ENCODE data around the gene XPO4. TPM values are rescaled to one million over a fixed set of nuclear protein-coding genes. Genes with fewer than 3 reads are reported as not detected.
"Not testable (repeated sequence)": the region's sequence is repeated elsewhere in the genome, so short reads cannot be mapped to it uniquely, and the experiment has no call there.

XPO4 gene
- total RNA-seq, 1 donor: 35.1 TPM

DNA sequence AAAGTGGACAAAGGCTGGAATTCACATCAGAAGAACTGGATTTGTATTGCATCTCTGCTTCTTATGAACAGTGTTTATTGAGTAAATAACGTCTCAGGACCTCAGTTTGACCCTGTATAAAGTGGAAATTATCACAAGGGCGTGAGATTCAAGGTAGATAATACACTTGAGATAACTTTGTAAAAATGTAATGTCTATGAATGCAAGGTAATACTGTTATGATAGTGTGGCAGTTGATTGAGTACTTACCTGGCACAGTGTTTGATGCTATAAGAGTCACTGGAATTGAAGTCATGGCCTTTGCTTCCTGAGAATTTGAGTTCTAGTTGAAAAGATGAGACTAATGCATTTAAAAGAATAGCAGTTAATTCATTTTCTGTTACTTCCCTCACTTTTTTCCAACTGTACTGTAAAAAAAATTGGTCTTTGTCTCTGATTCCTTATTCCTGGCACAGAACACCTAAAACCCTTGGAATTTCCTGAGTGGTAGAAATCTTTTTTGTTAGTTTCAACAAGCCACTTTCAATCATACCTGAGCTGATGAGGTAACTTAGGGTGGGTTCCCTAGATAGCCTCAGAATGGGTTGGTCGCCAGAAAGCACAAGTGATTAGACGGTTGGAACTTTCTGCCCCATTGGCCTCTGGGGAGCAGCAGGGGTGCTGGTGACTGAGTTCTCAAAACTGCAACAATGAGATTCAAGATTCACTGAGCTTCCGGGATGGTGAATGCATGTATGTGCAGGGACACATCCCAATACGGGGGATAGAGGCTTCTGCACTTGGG, 6.4 kb upstream of the XPO4 start:
- H3K4me3 ChIP-seq (ENCODE audit: low read length): no peak overlapping the region
- H3K27me3 ChIP-seq (ENCODE audit: insufficient read depth, low read length): no peaks in the 10 kb centered on the region
- H3K9me3 ChIP-seq (ENCODE audit: low read depth, low read length): no peaks in the 10 kb centered on the region
- H3K4me1 ChIP-seq (ENCODE audit: insufficient read depth, low read length): no peaks in the 10 kb centered on the region

DNA sequence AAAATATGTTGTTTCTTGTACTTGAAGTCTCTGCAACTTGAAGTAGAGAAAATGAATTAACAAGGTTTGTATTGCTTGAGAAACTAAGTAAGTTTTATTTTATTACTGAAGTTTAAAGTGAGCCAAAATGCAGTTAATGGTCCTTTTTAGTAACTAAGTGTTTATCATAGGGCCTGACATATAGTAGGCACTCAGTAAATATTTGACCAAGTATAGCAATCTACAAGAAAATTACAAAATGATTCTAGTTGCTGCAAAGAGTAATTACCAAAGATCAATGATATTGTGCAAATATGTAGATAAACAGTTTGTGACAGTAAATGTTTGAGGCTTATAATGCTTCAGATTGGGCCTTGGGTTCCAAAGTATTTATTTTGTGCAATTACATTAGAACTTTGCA, 2.4 kb upstream of the XPO4 start:
- no peaks in the 10 kb centered on the region for H3K9me3 ChIP-seq (ENCODE audit: low read depth, low read length)
- peaks cover 11% of the 10 kb centered on the region for H3K4me1 ChIP-seq (ENCODE audit: insufficient read depth, low read length)
- H3K27me3 ChIP-seq (ENCODE audit: insufficient read depth, low read length): no peaks in the 10 kb centered on the region
- H3K4me3 ChIP-seq (ENCODE audit: low read length): no peak overlapping the region

DNA sequence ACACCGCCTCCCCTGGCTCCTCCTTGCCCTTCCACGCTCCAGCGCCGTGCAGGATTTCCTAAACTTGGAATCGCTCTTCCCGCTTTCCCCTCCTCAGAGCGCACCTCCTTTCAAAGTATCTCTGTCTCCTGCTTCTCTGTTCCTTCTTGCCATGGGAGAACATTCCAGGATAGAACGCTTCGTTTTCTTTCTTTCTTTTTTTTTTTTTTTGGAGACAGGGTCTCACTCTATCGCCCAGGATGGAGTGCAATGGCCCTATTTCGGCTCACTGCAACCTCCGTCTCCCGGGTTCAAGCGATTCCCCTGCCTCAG, 574 bp upstream of the XPO4 start:
- no peaks in the 10 kb centered on the region for H3K9me3 ChIP-seq (ENCODE audit: low read depth, low read length)
- H3K27me3 ChIP-seq (ENCODE audit: insufficient read depth, low read length): no peaks in the 10 kb centered on the region
- H3K4me1 ChIP-seq (ENCODE audit: insufficient read depth, low read length): peaks cover 14% of the 10 kb centered on the region
- peak overlapping the region; percentile 83 for H3K4me3 ChIP-seq (ENCODE audit: low read length)

DNA sequence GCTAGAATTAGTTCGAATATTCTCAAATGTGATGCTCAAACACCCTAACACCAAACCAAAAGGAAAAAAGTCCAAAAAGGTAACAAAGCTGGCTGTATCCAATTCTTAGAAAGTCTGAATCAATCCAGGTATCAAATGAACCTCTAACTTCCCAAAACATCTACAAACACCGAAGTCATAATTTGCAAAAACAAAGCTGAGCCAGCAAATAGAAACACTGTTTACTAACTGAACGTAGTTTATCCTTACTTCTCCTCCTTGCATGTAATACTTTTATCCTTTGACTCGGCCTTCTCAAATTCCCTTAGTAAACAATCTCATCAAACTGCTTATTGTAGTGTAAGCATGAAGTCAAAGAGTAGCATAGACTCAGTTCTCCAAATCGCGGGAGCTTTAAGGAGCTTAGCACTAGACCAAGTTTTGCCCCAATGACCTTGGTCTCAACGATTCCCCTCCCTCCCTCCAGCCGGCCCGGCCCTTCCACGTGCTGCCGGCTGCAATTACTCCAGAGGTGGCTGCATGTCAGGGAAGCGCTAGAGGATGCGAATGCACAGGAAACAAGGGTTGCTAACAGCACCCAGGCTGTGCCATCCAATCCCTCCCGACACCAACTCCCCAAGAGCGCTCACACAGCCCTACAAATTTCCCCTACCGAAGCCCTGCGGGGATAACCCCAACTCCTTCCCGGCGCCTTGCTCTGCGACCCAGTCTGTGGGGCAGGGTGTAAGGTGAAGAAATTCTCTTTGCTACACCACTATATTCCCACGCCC, 693 bp downstream of the XPO4 start:
- Histone ChIP-seq H3K4me3 (ENCODE audit: low read length) (peak overlapping the region; percentile 83), H3K4me1 (ENCODE audit: insufficient read depth, low read length) (peaks cover 14% of the 10 kb centered on the region), H3K27me3 (ENCODE audit: insufficient read depth, low read length) (no peaks in the 10 kb centered on the region), H3K9me3 (ENCODE audit: low read depth, low read length) (no peaks in the 10 kb centered on the region)

DNA sequence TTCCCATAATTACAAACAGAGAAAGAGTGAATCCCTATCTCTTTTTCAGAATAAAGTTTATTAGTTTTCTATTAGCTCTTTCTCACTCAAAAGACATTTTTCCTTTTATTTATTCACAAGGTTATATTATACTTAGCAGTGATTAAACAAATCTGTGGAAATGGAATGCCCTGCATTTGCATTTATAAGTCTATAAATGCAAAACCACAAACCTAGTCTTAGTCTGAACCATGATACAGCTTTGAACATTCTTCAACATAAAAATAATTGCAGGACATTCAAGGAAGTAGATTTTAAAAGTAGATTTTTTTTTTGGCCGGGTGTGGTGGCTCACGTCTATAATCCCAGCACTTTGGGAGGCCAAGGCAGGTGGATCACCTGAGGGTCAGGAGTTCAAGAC, 8.3 kb downstream of the XPO4 start:
- Histone ChIP-seq H3K4me1 (ENCODE audit: insufficient read depth, low read length) (peaks cover 16% of the 10 kb centered on the region), H3K9me3 (ENCODE audit: low read depth, low read length) (no peaks in the 10 kb centered on the region), H3K27me3 (ENCODE audit: insufficient read depth, low read length) (no peaks in the 10 kb centered on the region), H3K4me3 (ENCODE audit: low read length) (no peak overlapping the region)

DNA sequence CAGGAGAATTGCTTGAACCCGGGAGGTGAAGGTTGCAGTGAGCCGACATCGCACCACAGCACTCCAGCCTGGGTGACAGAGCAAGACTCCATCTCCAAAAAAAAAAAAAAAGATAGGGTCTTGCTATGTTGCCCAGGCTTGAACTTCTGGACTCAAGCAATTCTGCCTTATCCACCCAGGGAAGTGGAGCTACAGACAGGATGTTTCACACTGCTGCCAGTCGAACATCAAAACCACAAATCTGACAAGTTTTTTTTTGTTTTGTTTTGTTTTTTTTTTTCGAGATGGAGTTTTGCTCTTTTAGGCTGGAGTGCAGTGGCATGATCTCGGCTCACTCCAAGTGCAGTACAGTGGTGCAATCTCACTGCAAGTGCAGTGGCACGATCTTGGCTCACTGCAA, 10.8 kb downstream of the XPO4 start:
- Histone ChIP-seq H3K4me1 (ENCODE audit: insufficient read depth, low read length) (peaks cover 14% of the 10 kb centered on the region), H3K4me3 (ENCODE audit: low read length) (no peak overlapping the region), H3K27me3 (ENCODE audit: insufficient read depth, low read length) (no peaks in the 10 kb centered on the region), H3K9me3 (ENCODE audit: low read depth, low read length) (no peaks in the 10 kb centered on the region)

DNA sequence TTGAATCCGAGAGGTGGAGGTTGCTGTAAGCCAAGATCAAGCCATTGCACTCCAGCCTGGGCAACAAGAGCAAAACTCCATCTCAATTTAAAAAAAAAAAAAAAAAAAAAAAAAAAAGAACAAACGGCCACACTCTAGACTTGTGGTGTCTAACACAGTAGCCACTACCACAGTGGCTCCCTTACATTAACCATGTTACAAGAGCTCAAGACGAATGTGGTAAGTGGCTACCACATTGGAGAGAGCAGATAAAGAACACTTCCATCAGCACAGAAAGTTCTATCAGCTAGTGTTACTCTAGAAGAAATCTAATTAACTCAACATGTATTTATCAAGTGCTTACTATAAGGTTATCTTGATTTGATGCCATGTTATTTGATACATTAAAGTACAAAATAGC, 11.5 kb downstream of the XPO4 start:
- H3K27me3 ChIP-seq (ENCODE audit: insufficient read depth, low read length): no peaks in the 10 kb centered on the region
- no peaks in the 10 kb centered on the region for H3K9me3 ChIP-seq (ENCODE audit: low read depth, low read length)
- no peak overlapping the region for H3K4me3 ChIP-seq (ENCODE audit: low read length)
- peaks cover 14% of the 10 kb centered on the region for H3K4me1 ChIP-seq (ENCODE audit: insufficient read depth, low read length)

DNA sequence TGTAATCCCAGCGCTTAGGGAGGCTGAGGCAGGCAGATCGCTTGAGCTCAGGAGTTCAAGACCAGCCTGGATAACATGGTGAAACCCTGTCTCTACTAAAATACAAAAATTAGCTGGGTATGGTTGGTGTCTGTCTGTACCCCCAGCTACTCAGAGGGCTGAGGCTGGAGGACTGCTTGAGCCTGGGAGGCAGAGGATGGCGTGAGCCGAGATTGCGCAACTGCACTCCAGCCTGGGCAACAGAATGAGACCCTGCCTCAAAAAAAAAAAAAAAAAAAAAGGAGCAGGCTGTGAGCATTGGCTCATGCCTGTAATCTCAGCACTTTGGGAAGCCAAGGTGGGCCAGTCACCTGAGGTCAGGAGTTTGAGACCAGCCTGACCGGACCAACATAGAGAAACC, 12.0 kb downstream of the XPO4 start:
- H3K4me1 ChIP-seq (ENCODE audit: insufficient read depth, low read length): peaks cover 14% of the 10 kb centered on the region
- not testable (repeated sequence) for H3K4me3 ChIP-seq (ENCODE audit: low read length); H3K27me3 ChIP-seq (ENCODE audit: insufficient read depth, low read length); H3K9me3 ChIP-seq (ENCODE audit: low read depth, low read length)

DNA sequence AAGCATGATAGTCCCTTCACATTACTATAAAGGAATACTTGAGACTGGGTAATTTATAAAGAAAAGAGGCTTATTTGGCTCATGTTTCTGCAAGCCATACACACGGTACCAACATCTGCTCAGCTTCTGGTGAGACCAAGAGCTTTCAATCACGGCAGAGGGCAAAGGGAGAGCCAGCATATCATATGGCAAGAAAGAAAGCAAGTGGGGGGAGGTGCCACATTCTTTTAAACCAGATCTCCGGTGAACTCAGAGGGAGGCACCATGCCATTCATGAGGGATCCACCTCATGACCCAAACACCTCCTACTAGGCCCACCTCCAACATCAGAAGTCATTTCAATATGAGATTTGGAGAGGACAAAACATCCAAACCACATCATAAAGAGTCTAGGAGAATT, 20.3 kb downstream of the XPO4 start:
- H3K9me3 ChIP-seq (ENCODE audit: low read depth, low read length): no peaks in the 10 kb centered on the region
- H3K4me3 ChIP-seq (ENCODE audit: low read length): no peak overlapping the region
- peaks cover 9% of the 10 kb centered on the region for H3K4me1 ChIP-seq (ENCODE audit: insufficient read depth, low read length)
- H3K27me3 ChIP-seq (ENCODE audit: insufficient read depth, low read length): no peaks in the 10 kb centered on the region

DNA sequence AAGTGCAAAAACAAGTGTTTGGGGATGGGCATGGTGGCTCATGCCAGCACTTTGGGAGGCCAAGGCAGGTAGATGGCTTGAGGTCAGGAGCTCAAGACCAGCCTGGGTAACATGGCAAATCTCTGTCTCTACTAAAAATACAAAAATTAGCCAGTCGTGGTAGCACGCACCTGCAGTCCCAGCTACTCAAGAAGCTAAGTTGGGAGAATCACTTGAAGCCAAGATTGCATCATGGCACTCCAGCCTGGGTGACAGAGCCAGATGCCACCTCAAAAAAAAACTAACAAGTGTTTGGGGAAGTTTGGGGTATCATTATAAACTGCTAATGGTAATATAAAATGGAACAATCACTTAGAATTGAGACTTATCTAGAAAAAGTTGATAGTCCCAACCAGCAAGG, 24.6 kb downstream of the XPO4 start:
- Histone ChIP-seq H3K4me1 (ENCODE audit: insufficient read depth, low read length) (peaks cover 9% of the 10 kb centered on the region), H3K4me3 (ENCODE audit: low read length) (no peak overlapping the region), H3K9me3 (ENCODE audit: low read depth, low read length) (no peaks in the 10 kb centered on the region), H3K27me3 (ENCODE audit: insufficient read depth, low read length) (no peaks in the 10 kb centered on the region)

DNA sequence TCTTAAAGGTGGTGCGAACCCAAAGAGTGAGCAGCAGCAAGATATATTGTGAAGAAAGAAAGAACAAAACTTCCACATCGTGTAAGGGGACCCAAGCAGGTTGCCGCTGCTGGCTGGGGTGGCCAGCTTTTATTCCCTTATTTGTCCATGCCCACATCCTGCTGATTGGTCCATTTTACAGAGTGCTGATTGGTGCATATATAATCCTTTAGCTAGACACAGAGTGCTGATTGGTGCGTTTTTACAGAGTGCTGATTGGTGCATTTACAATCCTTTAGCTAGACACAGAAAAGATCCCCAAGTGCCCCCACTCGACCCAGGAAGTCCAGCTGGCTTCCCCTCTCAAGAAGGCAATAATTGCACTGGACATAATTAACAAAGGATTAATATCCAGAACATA, 25.7 kb downstream of the XPO4 start:
- not testable (repeated sequence) for H3K4me3 ChIP-seq (ENCODE audit: low read length); H3K27me3 ChIP-seq (ENCODE audit: insufficient read depth, low read length); H3K4me1 ChIP-seq (ENCODE audit: insufficient read depth, low read length); H3K9me3 ChIP-seq (ENCODE audit: low read depth, low read length)

DNA sequence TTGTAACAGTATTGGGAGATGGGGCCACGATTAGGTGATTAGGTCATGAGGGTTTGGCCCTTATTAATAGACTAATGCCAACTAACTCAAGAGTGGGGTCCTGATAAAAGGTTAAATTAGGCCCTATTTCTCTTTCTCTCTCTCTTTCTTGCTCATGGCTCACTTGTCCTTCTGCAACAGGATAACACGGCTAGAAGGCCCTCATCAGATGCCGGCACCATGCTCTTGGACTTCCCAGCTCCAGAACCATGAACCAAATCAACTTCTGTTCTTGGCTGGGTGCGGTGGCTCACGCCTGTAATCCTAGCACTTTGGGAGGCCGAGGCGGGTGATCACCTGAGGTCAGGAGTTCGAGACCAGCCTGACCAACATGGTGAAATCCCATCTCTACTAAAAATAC, 28.1 kb downstream of the XPO4 start:
- H3K27me3 ChIP-seq (ENCODE audit: insufficient read depth, low read length); H3K9me3 ChIP-seq (ENCODE audit: low read depth, low read length); H3K4me3 ChIP-seq (ENCODE audit: low read length); H3K4me1 ChIP-seq (ENCODE audit: insufficient read depth, low read length): not testable (repeated sequence)

DNA sequence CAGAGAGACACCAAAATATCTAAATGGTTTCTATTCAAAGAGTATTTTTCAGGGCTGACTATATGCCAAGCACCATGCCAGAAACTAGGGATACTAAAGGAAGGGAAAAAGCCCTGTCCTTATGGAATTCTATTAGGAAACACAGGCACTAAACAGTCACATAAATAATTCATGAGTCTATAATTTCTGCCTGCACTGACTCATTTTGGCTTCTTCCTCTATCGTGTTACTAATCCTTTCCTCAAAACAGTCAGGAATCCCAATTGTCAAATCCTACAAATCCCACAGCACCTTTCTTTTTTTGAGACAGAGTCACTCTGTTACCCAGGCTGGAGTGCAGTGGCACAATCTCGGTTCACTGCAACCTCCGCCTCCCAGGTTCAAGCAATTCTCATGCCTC, 29.2 kb downstream of the XPO4 start:
- Histone ChIP-seq H3K4me3 (ENCODE audit: low read length) (no peak overlapping the region), H3K9me3 (ENCODE audit: low read depth, low read length) (no peaks in the 10 kb centered on the region), H3K27me3 (ENCODE audit: insufficient read depth, low read length) (no peaks in the 10 kb centered on the region), H3K4me1 (ENCODE audit: insufficient read depth, low read length) (peaks cover 5% of the 10 kb centered on the region)

DNA sequence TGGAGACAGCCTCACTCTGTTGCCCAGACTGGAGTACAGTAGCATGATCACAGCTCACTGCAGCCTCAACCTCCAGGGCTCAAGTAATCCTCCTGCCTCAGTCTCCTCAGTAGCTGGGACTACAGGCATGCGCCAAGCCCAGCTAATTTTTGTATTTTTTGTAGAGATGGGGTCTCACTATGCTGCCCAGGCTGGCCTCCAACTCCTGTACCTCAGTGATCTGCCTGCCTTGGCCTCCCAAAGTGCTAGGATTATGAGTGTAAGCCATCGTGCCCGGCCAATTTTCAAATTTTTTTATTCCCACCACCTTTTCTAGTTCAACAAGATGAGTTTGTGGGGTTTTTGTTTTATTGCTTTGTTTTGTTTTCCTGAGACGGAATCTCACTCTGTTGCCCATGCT, 31.7 kb downstream of the XPO4 start:
- Histone ChIP-seq H3K9me3 (ENCODE audit: low read depth, low read length) (no peaks in the 10 kb centered on the region), H3K4me3 (ENCODE audit: low read length) (no peak overlapping the region), H3K27me3 (ENCODE audit: insufficient read depth, low read length) (no peaks in the 10 kb centered on the region), H3K4me1 (ENCODE audit: insufficient read depth, low read length) (no peaks in the 10 kb centered on the region)

DNA sequence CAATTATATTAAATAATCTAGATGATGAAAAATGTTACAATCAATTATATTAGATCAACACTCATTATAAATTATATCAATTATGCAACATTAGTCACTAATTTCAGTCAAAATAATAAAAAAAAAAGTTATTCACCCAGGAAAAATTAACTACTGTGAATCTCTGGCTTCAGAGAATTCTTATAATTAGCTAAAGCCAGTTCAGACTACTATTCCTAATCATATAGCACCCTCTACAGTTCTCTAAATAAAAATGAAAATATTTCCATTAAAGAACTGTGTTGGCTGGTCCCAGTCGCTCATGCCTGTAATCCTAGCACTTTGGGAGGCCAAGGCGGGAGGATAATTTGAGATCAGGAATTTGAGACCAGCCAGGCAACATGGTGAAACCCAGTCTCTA, 33.0 kb downstream of the XPO4 start:
- Histone ChIP-seq H3K9me3 (ENCODE audit: low read depth, low read length) (no peaks in the 10 kb centered on the region), H3K4me1 (ENCODE audit: insufficient read depth, low read length) (no peaks in the 10 kb centered on the region), H3K27me3 (ENCODE audit: insufficient read depth, low read length) (no peaks in the 10 kb centered on the region), H3K4me3 (ENCODE audit: low read length) (no peak overlapping the region)

DNA sequence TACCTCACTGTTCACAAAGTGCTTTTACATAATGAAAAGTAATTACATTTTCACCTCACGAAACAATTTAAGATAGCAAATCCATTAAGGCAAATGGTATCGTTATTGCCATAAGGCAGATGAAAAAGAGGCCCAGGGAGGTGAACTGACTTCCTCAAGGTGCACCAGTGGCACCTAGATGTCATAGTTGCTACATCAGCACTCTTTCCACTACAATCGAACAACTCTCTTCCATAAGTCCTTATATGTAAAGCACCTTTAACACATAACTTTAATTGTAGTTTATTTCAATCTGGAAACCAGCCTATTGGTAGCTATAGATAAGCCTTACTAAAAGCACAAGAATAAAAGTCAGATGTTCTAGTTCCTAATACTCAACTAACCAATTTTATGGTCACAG, 35.1 kb downstream of the XPO4 start:
- H3K27me3 ChIP-seq (ENCODE audit: insufficient read depth, low read length): no peaks in the 10 kb centered on the region
- H3K4me3 ChIP-seq (ENCODE audit: low read length): no peak overlapping the region
- no peaks in the 10 kb centered on the region for H3K4me1 ChIP-seq (ENCODE audit: insufficient read depth, low read length)
- no peaks in the 10 kb centered on the region for H3K9me3 ChIP-seq (ENCODE audit: low read depth, low read length)

Data from mononuclear cell (primary cell).